GM21825 (cell line): ENCODE data around the gene CSRNP3.

Source experiments
- ATAC-seq: cut with Tn5 transposase; IDR thresholded peaks from one replicate; pipeline ENCODE4 v1.9.1; 2021; ENCODE audit warnings: mild to moderate bottlenecking, moderate library complexity; ENCODE audit not compliant: unreplicated experiment

The CSRNP3 gene

GRCh38 chr2:165536851-165537499, 67.5 kb downstream of the CSRNP3 start:
- no peak for ATAC-seq

DNA sequence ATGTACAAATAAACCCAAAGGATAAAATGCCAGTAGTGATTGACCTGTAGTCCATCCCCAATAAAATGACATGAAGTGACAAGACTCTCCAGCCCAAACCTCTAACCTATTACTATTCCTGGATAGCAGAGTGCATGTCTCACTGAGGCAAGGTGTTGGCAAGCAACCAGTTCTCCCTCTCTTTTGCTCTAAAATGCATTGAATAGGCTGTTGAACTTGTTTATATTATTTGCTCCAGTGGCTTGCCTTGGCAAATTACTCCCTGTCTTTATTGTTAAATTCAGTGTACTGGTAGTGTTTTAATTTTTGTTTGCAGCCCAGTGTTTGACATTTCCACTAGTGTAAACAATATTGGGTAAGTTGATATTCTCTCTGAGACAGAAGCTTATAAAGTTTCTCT, 70.5 kb downstream of the CSRNP3 start:
- no peak for ATAC-seq

DNA sequence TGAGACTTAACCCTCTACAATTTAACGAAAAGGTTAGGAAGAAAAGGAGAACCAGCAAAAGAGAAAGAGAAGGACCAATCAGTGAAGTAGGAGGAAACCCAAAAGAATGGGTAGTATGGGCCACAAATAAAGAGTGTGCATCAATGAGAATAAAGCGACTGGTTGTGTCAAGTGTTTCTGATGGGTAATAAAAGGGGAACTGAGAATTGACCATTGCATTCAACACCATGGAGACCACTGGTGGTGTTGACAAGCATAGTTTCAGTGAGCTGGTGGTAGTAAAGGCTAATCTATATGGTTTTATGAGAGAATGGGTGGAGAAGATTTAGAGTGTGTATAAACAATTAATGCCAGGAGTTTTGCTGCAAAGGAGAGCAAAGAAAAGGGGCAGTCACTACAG, 75.4 kb downstream of the CSRNP3 start:
- ATAC-seq: peak; percentile 66

- ATAC-seq: no peak
These were observed 78.4 kb downstream of the CSRNP3 start for GRCh38 chr2:165547900-165548299.

- ATAC-seq: no peak
These were observed 80.1 kb downstream of the CSRNP3 start for GRCh38 chr2:165549619-165550018.

DNA sequence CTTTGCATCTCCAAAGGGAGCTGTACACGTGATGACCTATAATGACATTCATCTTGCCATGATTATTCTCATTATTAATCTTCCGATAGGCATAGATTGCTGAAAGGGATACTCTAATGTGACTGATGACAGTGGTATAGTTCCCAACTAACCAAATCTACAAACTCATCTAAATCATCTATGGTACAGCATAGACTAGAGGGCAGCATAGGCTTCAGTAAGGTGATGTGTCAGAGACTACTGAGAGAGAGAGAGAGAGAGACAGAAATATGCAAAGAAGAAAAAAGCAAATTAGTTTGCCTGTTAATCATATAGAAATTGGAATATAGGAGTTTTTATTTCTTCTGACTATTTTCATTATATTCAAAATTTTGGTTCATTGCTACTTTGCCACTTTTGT, 89.3 kb downstream of the CSRNP3 start:
- no peak for ATAC-seq

GRCh38 chr2:165560377-165560988, 91.0 kb downstream of the CSRNP3 start:
- ATAC-seq: no peak

DNA sequence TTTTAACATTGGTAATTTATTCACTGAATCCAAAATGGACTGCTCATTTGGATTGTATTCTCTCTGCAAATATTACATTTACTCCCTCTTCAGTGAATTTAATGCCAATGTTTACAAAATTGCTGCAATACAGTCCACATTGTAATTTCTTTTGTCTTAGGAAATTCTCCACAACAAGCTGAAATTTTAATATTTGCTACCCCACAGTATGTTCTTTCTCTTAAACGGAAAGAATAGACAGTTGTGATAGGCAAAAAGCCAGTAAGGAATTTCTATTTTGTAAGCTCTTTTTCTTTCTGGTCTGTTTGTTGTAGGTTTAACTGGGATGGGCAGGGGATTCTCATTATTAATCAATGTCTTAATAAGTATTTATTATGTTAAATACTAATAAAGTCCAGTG, 92.0 kb downstream of the CSRNP3 start:
- ATAC-seq: no peak

DNA sequence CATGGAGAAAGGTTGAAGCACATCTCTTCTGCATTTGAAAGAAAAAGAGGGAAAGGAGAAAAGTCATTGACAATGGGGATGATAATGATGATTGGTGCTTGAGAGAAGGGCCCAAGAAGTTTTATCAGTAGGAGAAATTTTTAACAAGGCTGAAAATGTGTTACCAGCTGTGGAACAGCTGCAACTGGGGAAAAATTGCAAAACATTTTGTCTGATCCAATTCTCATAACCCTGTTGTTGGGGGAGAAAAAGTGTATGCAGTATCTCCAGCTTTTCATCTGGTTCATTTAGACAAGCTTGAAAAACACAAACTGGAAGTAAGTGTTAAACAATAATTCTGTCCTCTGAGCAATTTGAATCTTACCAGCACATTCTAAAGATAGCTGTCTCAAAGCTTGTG, 92.7 kb downstream of the CSRNP3 start:
- ATAC-seq: no peak

DNA sequence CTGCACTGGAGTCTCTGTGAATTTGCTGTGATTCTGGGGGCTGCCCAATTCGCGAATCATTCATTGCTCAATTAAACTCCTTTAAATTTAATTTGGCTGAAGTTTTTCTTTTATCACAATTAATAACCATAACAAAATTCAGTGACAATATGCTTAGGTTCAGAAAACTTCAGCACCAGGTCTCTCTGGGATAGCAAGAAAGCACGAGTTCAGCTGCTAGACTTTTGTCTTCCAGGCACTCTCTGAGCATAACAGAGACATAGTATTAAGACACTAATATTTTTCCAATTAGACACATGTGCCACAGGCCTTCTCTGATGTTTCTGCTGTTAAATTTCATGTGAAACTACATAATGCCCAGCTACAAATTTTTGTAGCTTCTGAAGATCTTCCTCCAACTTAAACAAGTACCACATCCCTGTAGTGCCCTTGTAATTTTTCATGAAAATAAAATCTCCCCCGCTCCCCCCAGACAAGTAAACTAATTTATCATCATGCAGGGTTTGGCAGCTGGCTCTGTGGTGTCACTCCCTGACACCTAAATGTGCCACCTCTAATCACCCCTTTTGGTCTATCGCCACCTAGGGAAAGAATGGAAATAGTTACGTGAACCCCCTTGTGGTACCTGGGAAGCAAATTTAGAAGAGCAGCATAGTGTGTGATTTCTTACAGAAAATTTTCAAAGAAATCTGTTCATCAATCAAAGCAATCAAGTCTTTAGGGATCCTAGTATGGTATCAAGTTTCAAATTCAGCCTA, 94.1 kb downstream of the CSRNP3 start:
- peak; percentile 50 for ATAC-seq

DNA sequence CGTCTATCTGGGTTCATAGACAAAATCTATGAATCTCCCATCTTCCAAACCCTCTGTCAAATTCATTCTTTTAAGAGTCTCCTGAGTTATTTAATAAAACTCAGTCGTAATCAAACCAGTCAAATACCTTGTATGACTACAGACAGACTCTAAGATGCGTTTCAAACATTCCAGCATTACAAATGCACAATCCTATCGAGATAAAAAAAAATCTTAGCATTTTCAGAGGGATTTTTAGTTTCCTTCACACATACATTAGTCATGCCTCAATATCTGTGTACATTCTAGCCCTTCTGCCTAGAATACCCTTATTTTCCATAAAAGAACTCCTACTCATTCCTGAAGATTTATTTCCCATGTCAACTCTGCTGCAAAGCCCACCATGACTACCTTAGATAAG, 96.5 kb downstream of the CSRNP3 start:
- ATAC-seq: no peak

DNA sequence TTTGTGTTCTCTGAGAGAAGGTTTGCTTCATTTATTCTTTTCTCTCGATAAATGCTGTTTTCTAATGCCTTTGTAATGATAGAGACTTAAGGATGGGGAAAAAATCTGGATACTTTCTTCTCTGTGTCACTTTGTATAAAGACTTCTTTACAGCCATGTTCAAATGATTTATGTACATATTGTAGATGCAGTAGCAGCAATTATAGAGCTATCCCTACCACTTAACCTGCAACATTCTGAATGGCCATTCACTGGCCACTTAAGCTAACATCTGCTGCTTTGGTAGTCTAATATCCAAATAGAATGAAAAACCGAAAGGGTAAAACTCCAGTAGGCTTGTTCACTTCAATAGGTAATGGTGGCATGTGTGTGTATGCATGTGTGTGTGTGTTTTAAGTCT, 97.8 kb downstream of the CSRNP3 start:
- no peak for ATAC-seq

DNA sequence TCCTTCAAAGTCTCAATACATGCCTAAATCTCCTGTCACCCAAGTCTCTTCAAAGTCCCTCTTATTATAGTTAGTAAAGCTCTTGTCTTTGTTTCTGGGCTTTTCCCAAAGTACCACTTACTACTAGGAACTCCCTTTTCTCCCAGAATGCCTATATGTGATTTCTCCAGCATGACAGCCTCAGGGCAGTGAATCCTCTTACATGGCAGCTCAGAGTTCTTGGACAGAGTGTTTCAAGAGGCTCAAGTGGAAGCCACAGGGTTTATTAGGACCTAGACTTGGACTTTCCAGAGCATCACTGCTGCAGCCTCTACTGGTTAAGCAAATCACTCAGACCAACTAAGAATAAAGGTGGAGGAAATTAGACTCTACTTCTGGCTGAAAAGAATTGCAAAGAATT, 98.9 kb downstream of the CSRNP3 start:
- no peak for ATAC-seq

- no peak for ATAC-seq
These were observed 102.0 kb downstream of the CSRNP3 start for GRCh38 chr2:165571477-165571876.

GRCh38 chr2:165572151-165572550, 102.7 kb downstream of the CSRNP3 start:
- no peak for ATAC-seq

- no peak for ATAC-seq
These were observed 104.3 kb downstream of the CSRNP3 start for GRCh38 chr2:165573534-165574461.

DNA sequence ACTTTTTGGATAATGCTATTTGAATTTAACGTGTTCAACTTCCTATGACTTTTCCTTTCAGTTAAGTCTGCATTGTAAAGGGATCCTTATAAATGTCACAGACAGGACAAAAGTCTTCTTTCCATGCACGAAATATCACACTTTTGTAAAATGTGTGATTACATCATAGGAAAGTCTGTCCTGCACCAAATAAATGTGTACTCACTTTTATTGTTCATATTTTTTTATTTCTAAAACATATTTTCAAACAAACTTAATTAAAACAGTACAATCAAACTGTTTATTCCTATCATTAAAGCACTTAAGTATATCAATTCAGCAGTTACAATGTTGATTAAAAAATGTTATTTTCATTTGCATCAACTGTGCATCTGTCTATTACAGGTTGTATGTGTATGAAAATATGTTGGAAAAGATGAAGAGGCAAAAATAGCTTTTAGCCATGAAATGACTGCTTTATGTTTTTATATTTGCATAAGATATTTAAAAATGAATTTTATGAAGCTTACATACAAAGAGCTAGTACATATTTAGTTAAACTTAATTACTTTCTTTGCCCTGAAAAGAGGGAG, 105.6 kb downstream of the CSRNP3 start:
- no peak for ATAC-seq

DNA sequence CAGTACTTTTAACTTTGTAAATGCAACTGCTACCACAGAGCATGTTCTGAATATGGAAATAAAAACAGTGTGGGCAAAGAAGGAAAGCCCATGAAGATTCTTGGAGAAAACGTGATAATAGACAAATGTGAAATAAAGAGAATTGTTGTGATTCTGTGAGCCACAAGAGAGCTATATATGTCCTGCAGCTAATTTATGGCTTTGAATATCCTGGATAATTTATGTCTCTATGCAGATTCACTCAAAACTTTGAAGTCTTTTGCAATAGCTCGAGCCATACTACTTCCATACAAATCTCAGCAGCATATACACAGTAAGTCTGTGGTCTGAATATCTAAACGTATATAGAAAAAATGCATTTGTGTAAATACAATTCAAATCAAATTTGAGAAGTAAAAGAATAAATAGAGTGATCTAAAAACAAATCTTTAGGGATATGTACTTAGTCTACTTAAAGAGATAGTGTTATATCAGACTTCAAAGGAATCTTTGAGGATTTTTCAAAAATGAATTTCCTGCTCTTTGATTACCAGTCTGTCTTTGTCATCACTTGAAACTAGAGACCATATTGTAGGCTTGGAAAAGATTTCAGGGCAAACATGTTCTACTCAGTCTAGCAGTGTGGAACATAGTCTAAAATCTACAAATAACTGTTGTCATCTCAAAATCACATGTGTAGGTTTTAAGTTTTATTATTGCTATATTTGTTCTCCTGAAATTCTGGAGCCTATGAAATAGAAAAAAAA, 107.1 kb downstream of the CSRNP3 start:
- ATAC-seq: no peak

GRCh38 chr2:165582409-165582808, 112.9 kb downstream of the CSRNP3 start:
- no peak for ATAC-seq

- ATAC-seq: no peak
These were observed 113.5 kb downstream of the CSRNP3 start for GRCh38 chr2:165582863-165583506.
